ENCODE measurements around the gene DDX10. TPM values are rescaled to one million over a fixed set of nuclear protein-coding genes. Genes with fewer than 3 reads are reported as not detected.

The DDX10 gene
- polyA plus RNA-seq, 1 of the 3 experiments (the other 2 are of a cell fraction) = 35.8 TPM

DNA sequence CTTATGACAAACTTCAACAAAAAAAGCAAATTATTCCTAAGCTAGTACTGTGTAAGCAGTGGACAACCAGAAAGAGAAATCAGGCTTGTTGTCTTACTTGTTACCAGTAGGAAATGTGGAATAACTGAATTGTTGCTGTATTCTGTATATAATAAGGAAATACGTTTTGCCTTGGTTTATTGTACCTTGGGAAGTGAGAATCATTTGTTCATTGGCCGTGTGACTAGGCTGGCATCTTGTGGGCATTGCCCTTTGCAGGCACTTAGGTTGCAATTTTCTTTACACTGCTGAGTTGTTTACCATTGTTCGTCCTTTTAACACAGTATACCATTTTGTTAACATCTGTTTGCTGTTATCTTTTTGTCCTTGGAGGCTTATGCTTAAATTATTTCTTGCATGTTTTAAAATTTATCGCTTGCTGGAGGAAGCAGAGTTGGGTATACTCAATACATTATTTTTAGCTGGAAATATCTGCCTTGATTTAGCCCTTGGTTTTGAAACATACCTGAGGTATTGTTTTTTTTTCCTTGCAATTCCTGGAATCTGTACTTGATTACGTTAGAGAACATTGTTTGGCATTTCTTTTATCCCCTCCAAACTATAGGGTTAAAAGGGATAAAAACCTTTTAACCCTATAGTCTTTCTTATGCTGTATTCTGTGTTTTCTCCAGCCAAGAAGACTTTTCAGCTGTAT, 109.3 kb downstream of the DDX10 start:
- Histone ChIP-seq H3K9me3 (no peaks in the 10 kb centered on the region), H3K9me2 (no peaks in the 10 kb centered on the region), H4K20me1 (ENCODE audit: insufficient read depth) (no peaks in the 10 kb centered on the region), H3K4me2 (no peak overlapping the region), H3K4me3 (ENCODE audit: low read depth in 2 of 2, low read length in 1 of 2) (no peak overlapping the region), H3K36me3 (replicated peaks in 1 of 2; ENCODE audit: control insufficient read depth in 1 of 2, insufficient read depth in 2 of 2, low read length in 1 of 2) (peaks cover 0 to 11% of the 10 kb centered on the region in 2 experiments), H3K79me2 (ENCODE audit: insufficient read depth) (peaks cover 10% of the 10 kb centered on the region; the same call in 1 of the 2 replicates), H3K4me1 (ENCODE audit: control insufficient read depth in 1 of 2, insufficient read depth in 2 of 2, low read depth in 1 of 2, low read length in 1 of 2) (no peaks in the 10 kb centered on the region; a peak in 2 of 4 replicates), H2AFZ (ENCODE audit: low read depth) (no peak overlapping the region), H3K9ac (no peak overlapping the region), H3K27me3 (ENCODE audit: insufficient read depth) (no peaks in the 10 kb centered on the region), H3K27ac (ENCODE audit: low read depth in 2 of 2, low read length in 1 of 2) (no peak overlapping the region), H3F3A (replicated peaks; ENCODE audit: insufficient read depth) (no peaks in the 10 kb centered on the region)
- 87% methylated on average over 5 of the region's 5 CpGs for WGBS (ENCODE audit: low lambda C conversion rate)
- no peak for DNase-seq
- ChIA-PET POLR2A (no interaction called here), CTCF (no interaction called here)
- no peak for TF ChIP-seq FOXJ3 (CRISPR knock-in tag; IDR thresholded peaks at IDR 0.05)
- TF ChIP-seq, protein P1, sequence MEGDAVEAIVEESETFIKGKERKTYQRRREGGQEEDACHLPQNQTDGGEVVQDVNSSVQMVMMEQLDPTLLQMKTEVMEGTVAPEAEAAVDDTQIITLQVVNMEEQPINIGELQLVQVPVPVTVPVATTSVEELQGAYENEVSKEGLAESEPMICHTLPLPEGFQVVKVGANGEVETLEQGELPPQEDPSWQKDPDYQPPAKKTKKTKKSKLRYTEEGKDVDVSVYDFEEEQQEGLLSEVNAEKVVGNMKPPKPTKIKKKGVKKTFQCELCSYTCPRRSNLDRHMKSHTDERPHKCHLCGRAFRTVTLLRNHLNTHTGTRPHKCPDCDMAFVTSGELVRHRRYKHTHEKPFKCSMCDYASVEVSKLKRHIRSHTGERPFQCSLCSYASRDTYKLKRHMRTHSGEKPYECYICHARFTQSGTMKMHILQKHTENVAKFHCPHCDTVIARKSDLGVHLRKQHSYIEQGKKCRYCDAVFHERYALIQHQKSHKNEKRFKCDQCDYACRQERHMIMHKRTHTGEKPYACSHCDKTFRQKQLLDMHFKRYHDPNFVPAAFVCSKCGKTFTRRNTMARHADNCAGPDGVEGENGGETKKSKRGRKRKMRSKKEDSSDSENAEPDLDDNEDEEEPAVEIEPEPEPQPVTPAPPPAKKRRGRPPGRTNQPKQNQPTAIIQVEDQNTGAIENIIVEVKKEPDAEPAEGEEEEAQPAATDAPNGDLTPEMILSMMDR (IDR thresholded peaks at IDR 0.05) = no peak
- TF ChIP-seq, protein P2, sequence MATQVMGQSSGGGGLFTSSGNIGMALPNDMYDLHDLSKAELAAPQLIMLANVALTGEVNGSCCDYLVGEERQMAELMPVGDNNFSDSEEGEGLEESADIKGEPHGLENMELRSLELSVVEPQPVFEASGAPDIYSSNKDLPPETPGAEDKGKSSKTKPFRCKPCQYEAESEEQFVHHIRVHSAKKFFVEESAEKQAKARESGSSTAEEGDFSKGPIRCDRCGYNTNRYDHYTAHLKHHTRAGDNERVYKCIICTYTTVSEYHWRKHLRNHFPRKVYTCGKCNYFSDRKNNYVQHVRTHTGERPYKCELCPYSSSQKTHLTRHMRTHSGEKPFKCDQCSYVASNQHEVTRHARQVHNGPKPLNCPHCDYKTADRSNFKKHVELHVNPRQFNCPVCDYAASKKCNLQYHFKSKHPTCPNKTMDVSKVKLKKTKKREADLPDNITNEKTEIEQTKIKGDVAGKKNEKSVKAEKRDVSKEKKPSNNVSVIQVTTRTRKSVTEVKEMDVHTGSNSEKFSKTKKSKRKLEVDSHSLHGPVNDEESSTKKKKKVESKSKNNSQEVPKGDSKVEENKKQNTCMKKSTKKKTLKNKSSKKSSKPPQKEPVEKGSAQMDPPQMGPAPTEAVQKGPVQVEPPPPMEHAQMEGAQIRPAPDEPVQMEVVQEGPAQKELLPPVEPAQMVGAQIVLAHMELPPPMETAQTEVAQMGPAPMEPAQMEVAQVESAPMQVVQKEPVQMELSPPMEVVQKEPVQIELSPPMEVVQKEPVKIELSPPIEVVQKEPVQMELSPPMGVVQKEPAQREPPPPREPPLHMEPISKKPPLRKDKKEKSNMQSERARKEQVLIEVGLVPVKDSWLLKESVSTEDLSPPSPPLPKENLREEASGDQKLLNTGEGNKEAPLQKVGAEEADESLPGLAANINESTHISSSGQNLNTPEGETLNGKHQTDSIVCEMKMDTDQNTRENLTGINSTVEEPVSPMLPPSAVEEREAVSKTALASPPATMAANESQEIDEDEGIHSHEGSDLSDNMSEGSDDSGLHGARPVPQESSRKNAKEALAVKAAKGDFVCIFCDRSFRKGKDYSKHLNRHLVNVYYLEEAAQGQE (IDR thresholded peaks at IDR 0.05; ENCODE audit: low read depth, low read length) = no peak
- TF ChIP-seq YY1 (IDR thresholded peaks at IDR 0.05; ENCODE audit: low read depth) = no peak
- no peak for TF ChIP-seq JUND (IDR thresholded peaks at IDR 0.05)
- TF ChIP-seq CHD2 (IDR thresholded peaks at IDR 0.05; ENCODE audit: low read length, partially characterized antibody) = no peak
- no peak for TF ChIP-seq SIN3A (IDR thresholded peaks at IDR 0.05; ENCODE audit: borderline replicate concordance, low read depth, low read length)
- TF ChIP-seq NRF1 (IDR thresholded peaks at IDR 0.05; ENCODE audit: low read depth, low read length) = no peak
- no peak for TF ChIP-seq MEF2A (IDR thresholded peaks at IDR 0.05; ENCODE audit: borderline replicate concordance, low read depth)
- TF ChIP-seq TAF1 (IDR thresholded peaks at IDR 0.05; ENCODE audit: borderline replicate concordance, low read depth, low read length) = no peak
- TF ChIP-seq, protein P3, sequence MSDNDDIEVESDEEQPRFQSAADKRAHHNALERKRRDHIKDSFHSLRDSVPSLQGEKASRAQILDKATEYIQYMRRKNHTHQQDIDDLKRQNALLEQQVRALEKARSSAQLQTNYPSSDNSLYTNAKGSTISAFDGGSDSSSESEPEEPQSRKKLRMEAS (IDR thresholded peaks at IDR 0.05; ENCODE audit: low read depth) = no peak
- no peak for TF ChIP-seq EZH2phosphoT487 (IDR thresholded peaks at IDR 0.05; ENCODE audit: borderline replicate concordance, low read depth)
- no peak for TF ChIP-seq FOSL2 (IDR thresholded peaks at IDR 0.05; ENCODE audit: borderline replicate concordance, low read depth)
- TF ChIP-seq FOXM1 (IDR thresholded peaks at IDR 0.05; ENCODE audit: low read depth) = no peak
- TF ChIP-seq, protein P4, sequence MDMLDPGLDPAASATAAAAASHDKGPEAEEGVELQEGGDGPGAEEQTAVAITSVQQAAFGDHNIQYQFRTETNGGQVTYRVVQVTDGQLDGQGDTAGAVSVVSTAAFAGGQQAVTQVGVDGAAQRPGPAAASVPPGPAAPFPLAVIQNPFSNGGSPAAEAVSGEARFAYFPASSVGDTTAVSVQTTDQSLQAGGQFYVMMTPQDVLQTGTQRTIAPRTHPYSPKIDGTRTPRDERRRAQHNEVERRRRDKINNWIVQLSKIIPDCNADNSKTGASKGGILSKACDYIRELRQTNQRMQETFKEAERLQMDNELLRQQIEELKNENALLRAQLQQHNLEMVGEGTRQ (IDR thresholded peaks at IDR 0.05; ENCODE audit: borderline replicate concordance, low read depth, low read length) = no peak
- TF ChIP-seq GATA2 (CRISPR knock-in tag; IDR thresholded peaks at IDR 0.05) = no peak
- TF ChIP-seq, protein P5, sequence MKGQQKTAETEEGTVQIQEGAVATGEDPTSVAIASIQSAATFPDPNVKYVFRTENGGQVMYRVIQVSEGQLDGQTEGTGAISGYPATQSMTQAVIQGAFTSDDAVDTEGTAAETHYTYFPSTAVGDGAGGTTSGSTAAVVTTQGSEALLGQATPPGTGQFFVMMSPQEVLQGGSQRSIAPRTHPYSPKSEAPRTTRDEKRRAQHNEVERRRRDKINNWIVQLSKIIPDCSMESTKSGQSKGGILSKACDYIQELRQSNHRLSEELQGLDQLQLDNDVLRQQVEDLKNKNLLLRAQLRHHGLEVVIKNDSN (IDR thresholded peaks at IDR 0.05; ENCODE audit: borderline replicate concordance, low read depth) = no peak

All from SK-N-SH (cell line).